WERI-Rb-1 (cell line): ENCODE measurements around the gene CCDC91.

Source experiments
- DNase-seq: peaks from one replicate; pipeline ENCODE4 v3.0.0-alpha.2; 2020
- H3K27ac ChIP-seq: fragments of 250-450 bp; sonication (Bioruptor Pico); 2 replicates; pipeline ENCODE4 v1.5.1; 2020; ENCODE audit warnings: mild to moderate bottlenecking, moderate library complexity
- H3K27me3 ChIP-seq: fragments of 250-450 bp; sonication (Bioruptor Pico); 2 replicates; pipeline ENCODE4 v1.5.1; 2021; ENCODE audit warnings: mild to moderate bottlenecking, low read depth, moderate library complexity; ENCODE audit not compliant: insufficient read depth, severe bottlenecking
- H3K36me3 ChIP-seq: fragments of 250-450 bp; sonication (Bioruptor Pico); 2 replicates; pipeline ENCODE4 v1.5.1; 2020; ENCODE audit warnings: mild to moderate bottlenecking, moderate library complexity
- H3K4me3 ChIP-seq: 2 replicates; pipeline ENCODE4 v1.5.1; 2011; ENCODE audit warnings: low read depth, mild to moderate bottlenecking, control low read depth, low read length
- H3K9me3 ChIP-seq: fragments of 250-450 bp; sonication (Bioruptor Pico); 2 replicates; pipeline ENCODE4 v1.5.1; 2021; ENCODE audit warnings: mild to moderate bottlenecking, moderate library complexity; ENCODE audit not compliant: severe bottlenecking
- CTCF ChIP-seq: IDR thresholded peaks from 2 replicates; pipeline ENCODE4 v1.5.1; 2011; ENCODE audit warnings: low read depth, mild to moderate bottlenecking, control low read depth, inconsistent platforms, low read length

CCDC91 gene

GRCh38 chr12:28175098-28175589 lies 15.1 kb upstream of the CCDC91 start:
- no peaks in the 10 kb centered on the region for H3K9me3 ChIP-seq
- DNase-seq: no peak
- H3K27me3 ChIP-seq: no peaks in the 10 kb centered on the region
- H3K4me3 ChIP-seq: no peak overlapping the region
- no peak for TF ChIP-seq CTCF
- no peak overlapping the region for H3K27ac ChIP-seq
- H3K36me3 ChIP-seq: no peaks in the 10 kb centered on the region

GRCh38 chr12:28176295-28176694 lies 14.0 kb upstream of the CCDC91 start:
- no peaks in the 10 kb centered on the region for H3K27me3 ChIP-seq
- no peak overlapping the region for H3K27ac ChIP-seq
- H3K4me3 ChIP-seq: no peak overlapping the region
- H3K9me3 ChIP-seq: no peaks in the 10 kb centered on the region
- no peaks in the 10 kb centered on the region for H3K36me3 ChIP-seq
- no peak for TF ChIP-seq CTCF
- no peak for DNase-seq

GRCh38 chr12:28177461-28177860 lies 12.8 kb upstream of the CCDC91 start:
- H3K36me3 ChIP-seq: no peaks in the 10 kb centered on the region
- no peak for TF ChIP-seq CTCF
- DNase-seq: no peak
- no peak overlapping the region for H3K27ac ChIP-seq
- H3K9me3 ChIP-seq: no peaks in the 10 kb centered on the region
- no peak overlapping the region for H3K4me3 ChIP-seq
- H3K27me3 ChIP-seq: no peaks in the 10 kb centered on the region

GRCh38 chr12:28177905-28178304 lies 12.4 kb upstream of the CCDC91 start:
- no peak for DNase-seq
- no peaks in the 10 kb centered on the region for H3K9me3 ChIP-seq
- H3K36me3 ChIP-seq: no peaks in the 10 kb centered on the region
- TF ChIP-seq CTCF: no peak
- no peak overlapping the region for H3K4me3 ChIP-seq
- H3K27ac ChIP-seq: no peak overlapping the region
- no peaks in the 10 kb centered on the region for H3K27me3 ChIP-seq

- Histone ChIP-seq H3K9me3 (no peaks in the 10 kb centered on the region), H3K27ac (no peak overlapping the region), H3K27me3 (no peaks in the 10 kb centered on the region), H3K36me3 (no peaks in the 10 kb centered on the region), H3K4me3 (no peak overlapping the region)
- no peak for DNase-seq
- TF ChIP-seq CTCF: no peak
Measured at GRCh38 chr12:28178775-28179174, 11.5 kb upstream of the CCDC91 start.

GRCh38 chr12:28180786-28181185 lies 9.5 kb upstream of the CCDC91 start:
- H3K27me3 ChIP-seq: no peaks in the 10 kb centered on the region
- DNase-seq: no peak
- TF ChIP-seq CTCF: no peak
- no peaks in the 10 kb centered on the region for H3K9me3 ChIP-seq
- H3K27ac ChIP-seq: no peak overlapping the region
- H3K4me3 ChIP-seq: no peak overlapping the region
- H3K36me3 ChIP-seq: no peaks in the 10 kb centered on the region
